ENCODE results near the gene GPC5.
"Not testable (repeated sequence)": the region's sequence is repeated elsewhere in the genome, so short reads cannot be mapped to it uniquely, and the experiment has no call there.

GPC5 gene

GRCh38 chr13:92727118-92727517 is 1328.7 kb downstream of the GPC5 start:
- DNase-seq = peak; percentile 36

- no peak for DNase-seq
Observed at GRCh38 chr13:92734068-92734467, 1335.6 kb downstream of the GPC5 start.

GRCh38 chr13:92734545-92734944 is 1336.1 kb downstream of the GPC5 start:
- no peak for DNase-seq

- no peak for DNase-seq
Observed at GRCh38 chr13:92735909-92736308, 1337.5 kb downstream of the GPC5 start.

GRCh38 chr13:92739306-92739818 is 1340.9 kb downstream of the GPC5 start:
- no peak for DNase-seq

GRCh38 chr13:92743992-92744391 is 1345.6 kb downstream of the GPC5 start:
- no peak for DNase-seq

GRCh38 chr13:92745258-92745657 is 1346.8 kb downstream of the GPC5 start:
- no peak for DNase-seq

GRCh38 chr13:92752705-92753104 is 1354.3 kb downstream of the GPC5 start:
- not testable (repeated sequence) for DNase-seq

DNA sequence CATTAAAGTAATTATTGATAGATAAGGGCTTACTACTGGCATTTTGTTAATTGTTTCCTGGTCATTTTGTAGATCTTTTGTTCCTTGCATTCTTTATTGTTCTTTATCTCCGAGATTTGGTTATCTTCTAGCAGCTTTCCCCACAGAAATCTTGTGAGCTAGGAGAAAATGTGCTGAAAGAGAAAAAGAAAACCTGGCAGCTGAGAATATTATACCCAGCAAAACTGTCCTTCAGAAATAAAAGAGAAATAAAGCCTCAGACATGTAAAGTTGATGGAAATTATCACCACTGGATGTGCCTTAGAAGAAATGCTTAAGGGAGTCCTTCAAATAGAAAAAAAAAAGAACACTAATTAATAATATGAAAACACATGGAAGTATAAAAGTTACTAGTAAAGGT is 1363.3 kb downstream of the GPC5 start:
- DNase-seq = no peak

DNA sequence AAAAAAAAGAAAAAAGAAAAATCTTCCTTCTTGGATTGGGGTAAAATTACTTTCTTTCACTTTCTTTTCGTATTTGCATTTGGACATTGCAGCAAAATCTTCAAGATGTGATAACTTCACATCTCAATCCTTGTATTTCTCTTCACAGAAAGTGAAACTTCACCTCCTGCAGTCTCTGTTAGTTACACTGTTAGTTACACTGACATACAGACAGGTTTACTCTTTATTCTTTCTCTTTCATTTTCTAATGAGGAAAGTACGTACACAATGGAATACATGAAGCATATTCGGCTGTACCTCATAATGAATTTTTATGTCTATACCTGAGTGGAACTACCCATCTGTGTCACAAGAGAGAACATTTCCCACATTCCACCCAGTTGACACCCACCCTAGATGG is 1369.0 kb downstream of the GPC5 start:
- DNase-seq = no peak

- no peak for DNase-seq
Observed at GRCh38 chr13:92768602-92769001, 1370.2 kb downstream of the GPC5 start.

GRCh38 chr13:92769046-92769445 is 1370.6 kb downstream of the GPC5 start:
- DNase-seq = peak; percentile 17

- no peak for DNase-seq
Observed at GRCh38 chr13:92775658-92776057, 1377.2 kb downstream of the GPC5 start.

GRCh38 chr13:92781965-92782690 is 1383.7 kb downstream of the GPC5 start:
- no peak for DNase-seq

DNA sequence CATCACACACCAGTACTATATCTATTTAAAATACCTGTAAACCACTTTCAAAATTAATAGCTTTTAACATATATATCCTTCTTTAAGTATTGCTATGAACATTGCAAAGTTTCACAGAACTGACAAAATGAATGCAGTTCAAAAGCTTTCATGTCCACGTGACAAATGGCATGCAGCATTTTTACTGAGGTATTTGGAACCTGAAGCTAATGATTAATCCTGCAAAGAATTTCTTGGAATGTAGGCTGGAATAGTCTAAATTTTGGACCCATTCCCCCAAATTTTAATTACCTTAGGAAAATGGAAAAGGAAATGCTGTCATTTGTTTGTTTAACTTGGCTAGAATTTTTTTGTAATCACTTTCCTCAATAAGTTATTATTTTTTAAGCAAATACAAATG is 1404.4 kb downstream of the GPC5 start:
- no peak for DNase-seq

DNA sequence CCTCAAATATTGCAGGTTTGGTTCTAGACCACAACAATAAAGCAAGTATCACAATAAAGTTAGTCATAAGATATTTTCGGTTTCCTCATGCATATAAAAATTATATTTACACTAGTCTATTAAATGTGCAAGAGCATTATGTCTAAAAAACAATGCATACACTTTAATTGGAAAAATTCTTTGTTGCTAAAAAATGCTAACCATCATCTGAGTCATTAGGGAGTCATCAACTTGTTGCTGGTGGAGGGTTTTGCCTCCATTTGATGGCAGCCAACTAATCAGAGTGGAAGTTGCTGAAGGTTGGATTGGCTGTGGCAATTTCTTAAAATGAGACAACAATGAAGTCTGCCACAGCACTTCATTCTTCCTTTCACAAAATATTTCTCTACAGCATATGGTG is 1405.9 kb downstream of the GPC5 start:
- DNase-seq = peak; percentile 81

DNA sequence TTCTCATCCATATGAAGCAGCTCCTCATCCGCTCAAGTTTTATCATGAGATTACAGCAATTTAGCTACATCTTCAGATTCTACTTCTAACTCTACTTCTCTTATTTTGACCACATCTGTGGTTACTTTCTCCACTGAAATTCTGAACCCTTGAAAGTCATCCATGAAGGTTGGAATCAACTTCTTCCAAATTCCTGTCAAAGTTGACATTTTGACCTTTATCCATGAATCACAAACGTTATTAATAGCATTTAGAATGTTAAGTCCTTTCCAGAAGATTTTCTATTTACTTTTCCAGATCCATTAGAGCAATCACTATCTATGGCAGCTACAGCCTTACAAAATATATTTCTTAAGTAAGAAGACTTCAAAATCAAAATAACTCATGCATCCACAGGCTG is 1406.5 kb downstream of the GPC5 start:
- DNase-seq = peak; percentile 39

DNA sequence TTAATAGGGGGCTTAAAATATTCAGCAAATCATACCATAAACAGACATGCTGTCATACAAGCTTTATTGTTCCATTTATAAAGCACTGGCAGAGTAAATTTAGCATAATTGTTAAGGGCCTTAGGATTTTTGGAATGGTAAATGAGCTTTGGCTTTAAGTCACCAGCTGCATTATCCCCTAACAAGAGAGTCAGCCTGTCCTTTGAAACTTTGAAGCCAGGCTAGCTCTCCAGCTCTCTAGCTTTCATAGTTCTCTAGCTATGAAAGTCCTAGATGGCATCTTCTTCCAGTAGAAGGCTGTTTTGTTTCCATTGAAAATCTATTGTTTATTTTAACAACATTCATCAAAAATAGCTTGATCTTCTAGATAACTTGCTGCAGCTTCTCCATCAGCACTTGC is 1407.3 kb downstream of the GPC5 start:
- DNase-seq = peak; percentile 6

DNA sequence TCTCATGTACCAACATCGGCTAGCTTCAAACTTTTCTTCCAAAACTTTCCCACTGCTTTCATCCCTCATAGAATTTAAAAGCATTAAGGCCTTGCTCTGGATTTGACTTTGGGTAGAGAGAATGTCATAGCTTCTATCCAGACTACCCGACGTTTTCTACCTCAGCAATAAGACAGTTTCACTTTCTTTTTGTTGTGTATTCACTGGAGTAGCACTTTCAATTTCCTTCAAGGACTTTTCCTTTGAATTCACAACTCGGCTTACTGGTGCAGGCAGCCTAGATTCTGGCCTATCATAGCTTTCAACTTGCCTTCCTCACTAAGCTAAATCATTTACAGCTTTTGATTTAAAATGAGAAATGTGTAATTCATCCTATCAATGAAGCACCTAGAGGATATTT is 1407.8 kb downstream of the GPC5 start:
- peak; percentile 53 for DNase-seq

GRCh38 chr13:92807353-92807752 is 1408.9 kb downstream of the GPC5 start:
- DNase-seq = no peak

DNA sequence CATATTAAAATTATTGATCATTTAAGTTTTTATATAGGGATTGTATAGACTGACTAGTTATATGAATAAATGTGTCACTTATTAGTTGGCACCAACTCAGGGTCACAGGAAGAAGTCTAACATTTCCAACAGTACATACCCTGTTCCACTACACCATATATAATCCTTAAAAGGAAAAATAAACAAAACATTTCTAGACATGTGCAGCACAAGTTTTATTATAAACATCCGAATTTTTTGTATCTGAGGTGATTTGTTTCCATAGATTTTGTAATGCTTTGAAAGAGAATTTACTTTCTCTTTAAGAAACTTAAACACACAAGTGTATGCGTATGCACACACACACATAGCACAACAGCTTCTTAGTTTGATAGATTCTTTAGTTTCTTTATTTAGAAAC is 1409.5 kb downstream of the GPC5 start:
- DNase-seq = peak; percentile 9

DNA sequence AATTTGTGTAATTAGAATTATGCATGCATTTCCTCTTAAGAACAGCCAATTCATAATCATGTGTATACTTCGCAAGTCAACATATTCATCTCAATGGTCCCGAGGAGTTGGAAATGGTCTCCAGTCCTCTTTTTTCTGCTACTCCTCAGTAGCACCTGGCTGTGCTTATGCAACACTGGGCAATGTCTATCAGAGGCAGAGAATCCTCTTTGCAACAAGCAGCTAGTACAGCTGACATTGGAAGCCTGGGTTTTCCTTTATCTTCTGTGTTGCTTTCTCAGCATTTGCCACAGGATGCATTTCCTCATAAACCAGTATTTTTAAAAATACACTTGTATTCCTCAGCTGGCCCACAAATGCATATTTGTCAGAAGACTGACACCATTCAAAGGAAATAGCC is 1422.9 kb downstream of the GPC5 start:
- no peak for DNase-seq

DNA sequence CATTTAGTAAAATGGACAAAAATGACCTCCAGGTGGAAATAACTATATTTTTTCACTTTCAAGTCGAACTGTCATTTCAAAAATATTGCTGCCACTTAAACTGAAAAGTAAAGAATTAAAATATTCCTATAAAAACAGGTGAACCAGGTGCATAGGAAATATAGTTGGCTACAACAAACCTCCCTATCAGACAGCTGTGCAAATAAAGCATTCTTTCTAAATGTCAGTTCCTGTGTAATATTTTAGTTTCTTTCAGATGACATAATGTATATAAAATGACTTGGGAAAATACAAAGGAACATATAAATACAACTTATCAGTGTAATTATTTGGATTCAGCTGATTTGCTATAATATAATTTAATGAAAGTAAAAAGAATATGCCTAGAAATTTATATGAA is 1424.6 kb downstream of the GPC5 start:
- no peak for DNase-seq

DNA sequence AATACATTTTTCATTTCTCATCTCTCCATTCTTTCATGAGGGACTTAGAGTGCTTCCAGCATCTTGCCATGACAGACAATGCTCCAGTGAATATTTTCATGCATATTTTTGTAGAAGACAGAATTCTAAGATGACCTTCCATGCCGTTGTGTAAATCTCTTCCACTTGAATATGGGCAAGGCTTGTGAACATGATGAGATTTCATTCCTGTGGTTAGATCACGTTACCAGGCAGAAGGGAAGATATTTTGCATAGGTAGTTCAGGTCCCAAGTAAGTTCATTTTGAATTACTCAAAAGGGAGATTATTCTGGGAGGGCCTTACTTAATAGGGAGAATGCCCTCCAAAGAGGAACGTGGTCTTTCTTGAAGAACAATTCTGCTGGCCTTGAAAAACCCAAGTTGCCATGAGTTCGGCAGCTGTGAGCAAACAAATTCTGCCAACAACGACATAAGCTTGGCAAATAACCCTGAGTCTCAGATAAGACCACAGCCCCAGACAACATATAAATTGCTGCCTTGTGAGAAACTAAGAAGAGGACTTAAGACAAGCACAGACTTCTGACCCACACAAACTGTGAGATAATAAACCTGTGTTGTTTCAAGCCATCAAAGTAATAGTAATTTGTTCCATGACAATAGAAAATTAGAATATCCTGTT is 1427.6 kb downstream of the GPC5 start:
- DNase-seq = no peak

DNA sequence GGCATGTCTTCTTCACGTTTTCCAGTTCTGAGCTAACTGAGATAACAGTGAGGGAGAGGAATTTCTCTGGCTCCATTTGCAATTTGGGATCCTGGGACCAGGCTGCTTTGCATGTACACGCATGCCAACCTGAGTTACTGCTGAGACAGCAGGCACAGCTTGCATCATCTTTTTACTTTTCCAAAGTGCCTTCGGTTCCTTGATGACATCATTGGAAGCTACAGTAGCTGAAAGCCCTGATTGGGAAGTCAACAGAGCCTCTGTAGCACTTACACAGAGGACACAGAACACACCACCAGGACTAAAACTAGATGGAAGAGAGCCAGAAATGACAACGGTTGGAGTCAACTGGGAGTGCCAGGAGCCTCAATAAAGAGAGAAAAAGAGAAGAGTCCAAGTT is 1429.1 kb downstream of the GPC5 start:
- DNase-seq = no peak

Measured in HCEC 1CT (cell line).